GM12892 (cell line): Measurements from ENCODE around the gene ZRANB3.
"Not testable (repeated sequence)": the region's sequence is repeated elsewhere in the genome, so short reads cannot be mapped to it uniquely, and the experiment has no call there.

Experiments used
- DNase-seq: peaks from one replicate; pipeline ENCODE4 v3.0.0; 2011; ENCODE audit not compliant: insufficient read length
- FAIRE-seq: peaks from 2 replicates; lab custom pipeline; 2011; peaks lifted over from hg19 to GRCh38; lab: Jason Lieb, UNC
- POLR2A ChIP-seq: IDR thresholded peaks from 2 replicates; pipeline ENCODE4 v1.6.1; 2011; ENCODE audit warnings: low read depth, low read length, control low read depth
- POLR2AphosphoS5 ChIP-seq: IDR thresholded peaks from 2 replicates; pipeline ENCODE4 v1.6.1; 2011; ENCODE audit warnings: low read depth, low read length, control low read depth
- TAF1 ChIP-seq: IDR thresholded peaks from 2 replicates; pipeline ENCODE4 v1.6.1; 2011; ENCODE audit warnings: low read depth, mild to moderate bottlenecking, control low read depth, low read length, borderline replicate concordance

The ZRANB3 gene

DNA sequence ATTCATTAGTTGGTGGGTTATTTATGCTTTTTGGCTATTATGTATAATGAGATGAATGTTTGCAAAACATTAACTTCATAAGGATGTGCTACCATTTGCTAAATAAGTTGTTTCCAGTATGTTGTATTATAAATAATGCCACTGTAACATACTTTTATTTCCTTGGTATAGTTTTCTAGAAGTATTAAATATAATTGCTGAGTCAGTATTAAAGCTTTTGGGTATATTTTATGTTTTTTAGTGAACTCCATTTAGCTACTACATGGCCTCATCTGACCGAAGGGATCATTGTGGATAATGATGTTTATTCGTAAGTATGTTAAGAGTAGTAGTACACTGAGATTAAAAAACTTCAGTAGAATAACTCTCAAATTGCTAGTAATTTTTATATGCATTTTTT, 405.1 kb downstream of the ZRANB3 start:
- DNase-seq (no peak), FAIRE-seq (no peak)
- no peak for TF ChIP-seq POLR2AphosphoS5
- no peak for TF ChIP-seq TAF1
- no peak for TF ChIP-seq POLR2A

DNA sequence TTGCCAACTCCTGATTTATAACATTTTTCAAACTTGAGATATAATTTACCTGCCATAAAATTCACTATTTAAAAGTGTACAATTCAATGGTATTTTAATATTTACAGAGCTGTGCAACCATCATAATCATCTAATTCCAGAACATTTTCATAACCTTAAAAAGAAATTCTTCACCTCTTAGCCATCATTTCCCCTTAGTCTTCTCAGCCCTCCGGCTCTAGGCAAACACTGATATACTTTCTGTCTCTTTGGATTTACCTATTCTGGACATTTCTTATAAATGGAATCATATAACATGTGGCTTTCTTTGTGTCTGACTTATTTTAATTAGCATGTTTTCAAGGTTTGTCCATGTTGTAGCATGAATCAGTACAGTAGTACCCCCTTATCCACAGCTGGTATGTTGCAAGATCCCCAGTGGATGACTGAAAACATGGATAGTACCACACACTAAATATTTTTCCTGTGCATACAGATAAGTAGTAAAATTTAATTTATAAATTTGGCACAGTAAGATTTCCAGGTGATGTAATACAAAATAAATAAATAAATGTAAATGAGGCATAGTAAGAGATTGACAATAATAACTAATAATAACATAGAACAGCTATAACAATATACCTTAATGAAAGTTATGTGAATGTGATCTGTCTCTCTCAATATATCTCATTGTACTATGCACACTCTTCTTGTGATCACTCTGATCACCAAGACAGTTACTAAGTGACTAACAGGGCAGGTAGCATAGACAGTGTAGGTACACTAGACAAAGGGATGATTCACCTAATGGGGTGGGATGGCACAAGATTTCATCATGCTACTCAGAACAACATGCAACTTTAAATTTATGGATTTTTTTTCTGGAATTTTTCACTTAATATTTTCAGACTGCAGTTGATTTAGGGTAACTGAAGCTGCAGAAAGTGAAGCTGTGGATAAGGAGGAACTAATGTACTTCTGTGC, 405.8 kb downstream of the ZRANB3 start:
- FAIRE-seq (no peak), DNase-seq (no peak)
- TF ChIP-seq POLR2A (no peak), POLR2AphosphoS5 (no peak), TAF1 (no peak)

DNA sequence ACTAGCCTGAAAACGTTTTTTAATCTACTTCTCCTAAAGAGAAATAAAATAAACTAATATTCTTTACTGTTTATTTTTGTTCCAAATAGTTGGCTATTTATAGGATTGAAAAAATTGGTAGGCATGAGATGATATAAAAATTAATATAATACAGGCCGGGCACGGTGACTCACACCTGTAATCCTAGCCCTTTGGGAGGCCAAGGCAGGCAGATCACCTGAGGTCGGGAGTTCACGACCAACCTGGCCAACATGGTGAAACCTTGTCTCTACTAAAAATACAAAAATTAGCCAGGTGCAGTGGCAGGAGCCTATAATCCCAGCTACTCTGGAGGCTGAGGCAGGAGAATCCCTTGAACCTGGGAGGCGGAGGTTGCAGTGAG, 409.4 kb downstream of the ZRANB3 start:
- not testable (repeated sequence) for FAIRE-seq, DNase-seq

DNA sequence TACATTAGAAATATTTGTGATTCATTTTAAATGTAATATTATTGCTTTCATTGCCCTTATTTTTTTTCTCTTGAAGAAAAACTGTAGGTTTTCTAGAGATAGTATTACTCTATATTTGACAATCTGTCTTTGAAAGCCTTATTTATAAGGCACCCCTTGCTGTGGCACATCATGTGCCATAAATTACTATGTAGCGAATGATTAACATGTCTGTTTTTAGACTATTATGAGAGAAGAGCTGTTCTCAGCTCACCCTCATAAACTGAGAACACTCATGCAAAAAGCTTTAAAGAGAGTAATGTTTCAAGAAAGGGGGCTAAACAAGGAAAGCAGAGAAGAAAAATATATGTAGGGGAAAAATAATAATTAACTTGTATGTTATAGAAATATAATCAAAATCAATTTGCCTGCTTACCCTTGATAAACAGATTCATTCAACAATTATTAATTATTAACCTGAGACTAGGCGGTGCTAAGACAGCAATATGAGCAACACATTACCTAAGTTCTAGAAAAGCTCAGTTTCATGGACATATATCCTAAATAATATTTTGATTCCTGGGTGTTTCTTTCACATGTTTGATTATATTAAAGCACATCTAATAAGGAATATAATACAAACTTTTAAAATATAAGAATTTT, 409.9 kb downstream of the ZRANB3 start:
- no peak for FAIRE-seq

DNA sequence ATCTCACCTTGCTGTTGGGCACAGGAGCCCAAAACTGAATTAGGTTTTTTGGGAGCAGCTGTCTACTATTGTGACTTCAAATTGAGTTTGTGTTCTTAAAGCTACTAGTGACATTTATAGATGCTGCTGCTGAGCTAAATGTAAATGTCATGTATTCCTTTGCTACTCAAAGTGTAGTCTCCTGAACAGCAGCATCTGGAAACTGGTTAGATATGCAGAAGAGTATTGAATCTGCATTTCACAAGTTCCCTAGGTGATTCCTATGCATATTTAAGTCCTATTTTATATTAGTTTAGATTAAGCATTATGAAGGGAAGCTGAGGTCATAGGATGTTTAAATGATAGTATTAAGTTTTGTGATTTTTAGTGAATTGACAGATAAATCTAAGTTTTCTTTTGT, 411.4 kb downstream of the ZRANB3 start:
- DNase-seq (no peak), FAIRE-seq (no peak)
- no peak for TF ChIP-seq POLR2AphosphoS5

More for the DNA sequence above, 409.9 kb downstream of the ZRANB3 start:
- no peak for DNase-seq
- TF ChIP-seq POLR2AphosphoS5 (no peak), TAF1 (no peak), POLR2A (no peak)

DNA sequence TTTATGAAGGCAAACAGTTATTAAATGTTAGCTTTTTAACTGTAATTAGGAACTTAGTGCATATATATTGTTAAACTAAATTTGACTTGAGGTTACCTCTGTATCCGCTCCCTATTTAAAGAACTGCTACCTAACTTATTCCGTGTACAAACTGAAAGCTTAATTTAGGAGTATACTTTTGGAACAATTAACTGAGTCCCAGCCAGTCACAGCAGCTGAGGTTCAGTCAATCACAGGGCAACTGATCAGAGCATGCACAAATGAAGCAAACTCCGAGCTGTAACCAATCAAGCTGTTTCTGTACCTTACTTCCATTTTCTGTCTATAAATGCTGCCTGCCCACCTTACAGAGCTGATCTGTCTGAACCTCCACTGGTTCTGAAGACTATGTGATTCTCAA, 417.7 kb downstream of the ZRANB3 start:
- FAIRE-seq (no peak), DNase-seq (no peak)
- TF ChIP-seq POLR2A (no peak), TAF1 (no peak), POLR2AphosphoS5 (no peak)

DNA sequence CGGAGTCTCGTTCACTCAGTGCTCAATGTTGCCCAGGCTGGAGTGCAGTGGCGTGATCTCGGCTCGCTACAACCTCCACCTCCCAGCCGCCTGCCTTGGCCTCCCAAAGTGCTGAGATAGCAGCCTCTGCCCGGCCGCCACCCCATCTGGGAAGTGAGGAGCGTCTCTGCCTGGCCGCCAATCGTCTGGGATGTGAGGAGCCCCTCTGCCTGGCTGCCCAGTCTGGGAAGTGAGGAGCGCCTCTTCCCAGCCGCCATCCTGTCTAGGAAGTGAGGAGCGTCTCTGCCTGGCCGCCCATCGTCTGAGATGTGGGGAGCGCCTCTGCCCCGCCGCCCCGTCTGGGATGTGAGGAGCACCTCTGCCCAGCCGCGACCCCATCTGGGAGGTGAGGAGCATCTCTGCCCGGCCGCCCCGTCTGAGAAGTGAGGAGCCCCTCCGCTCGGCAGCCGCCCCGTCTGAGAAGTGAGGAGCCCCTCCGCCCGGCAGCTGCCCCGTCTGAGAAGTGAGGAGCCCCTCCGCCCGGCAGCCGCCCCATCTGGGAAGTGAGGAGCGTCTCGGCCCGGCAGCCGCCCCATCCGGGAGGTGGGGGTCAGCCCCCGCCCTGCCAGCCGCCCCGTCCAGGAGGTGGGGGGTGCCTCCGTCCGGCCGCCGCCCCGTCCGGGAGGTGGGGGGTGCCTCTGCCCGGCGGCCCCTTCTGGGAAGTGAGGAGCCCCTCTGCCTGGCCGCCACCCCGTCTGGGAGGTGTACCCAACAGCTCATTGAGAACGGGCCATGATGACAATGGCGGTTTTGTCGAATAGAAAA, 425.3 kb downstream of the ZRANB3 start:
- FAIRE-seq, DNase-seq: not testable (repeated sequence)

DNA sequence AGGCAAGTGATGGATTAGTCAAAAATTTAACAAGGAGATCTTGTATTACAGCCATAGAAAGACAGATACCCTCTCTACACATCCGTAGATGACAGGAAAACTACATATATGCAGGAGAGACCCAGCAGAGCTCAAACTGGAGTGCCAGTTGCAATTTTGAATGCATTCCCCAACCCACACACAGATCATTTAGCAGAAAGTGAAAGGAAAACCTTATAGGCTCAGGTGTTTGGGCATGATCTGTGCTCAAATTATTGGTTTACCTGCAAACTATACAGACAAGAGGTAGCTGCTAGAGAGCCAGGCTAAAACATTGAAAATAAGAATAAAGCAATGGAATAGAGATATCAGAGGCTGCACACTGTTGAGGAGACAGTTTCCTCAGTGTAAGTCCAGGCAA, 427.2 kb downstream of the ZRANB3 start:
- no peak for TF ChIP-seq POLR2AphosphoS5
- TF ChIP-seq TAF1, result no peak
- no peak for TF ChIP-seq POLR2A
- DNase-seq (no peak), FAIRE-seq (no peak)

DNA sequence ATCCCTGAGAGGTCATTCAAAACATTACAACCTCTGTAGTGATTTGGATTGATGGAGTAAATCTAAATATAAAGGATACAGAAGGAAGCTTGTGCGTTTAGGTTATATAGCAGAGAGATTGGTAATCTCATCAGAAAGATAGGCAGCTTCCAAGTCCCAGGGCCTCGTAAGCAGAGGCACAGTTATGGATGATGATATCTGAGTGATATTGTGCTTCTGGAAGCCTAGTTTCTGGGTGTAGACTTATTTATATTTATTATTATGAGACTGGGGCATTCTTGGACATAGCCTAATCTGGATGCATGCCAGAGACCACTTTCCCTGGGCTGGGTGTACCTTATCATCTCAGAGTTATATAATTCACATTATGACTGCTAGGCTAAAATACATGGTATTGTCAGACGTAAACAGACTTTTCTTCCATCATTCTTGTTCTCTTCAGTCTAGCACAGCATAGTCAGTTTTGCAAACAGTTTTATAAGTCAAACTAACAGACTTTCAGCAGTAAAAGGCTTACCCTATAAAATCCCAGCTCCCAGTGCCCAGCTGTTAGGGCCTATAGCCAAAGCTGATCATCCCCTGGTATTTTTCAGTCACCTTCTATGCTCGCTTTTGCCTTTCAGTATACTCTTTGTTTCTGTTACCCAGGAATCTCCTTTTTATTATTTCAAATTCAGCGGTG, 431.1 kb downstream of the ZRANB3 start:
- TF ChIP-seq TAF1 (no peak), POLR2AphosphoS5 (no peak), POLR2A (no peak)
- FAIRE-seq (no peak), DNase-seq (no peak)

DNA sequence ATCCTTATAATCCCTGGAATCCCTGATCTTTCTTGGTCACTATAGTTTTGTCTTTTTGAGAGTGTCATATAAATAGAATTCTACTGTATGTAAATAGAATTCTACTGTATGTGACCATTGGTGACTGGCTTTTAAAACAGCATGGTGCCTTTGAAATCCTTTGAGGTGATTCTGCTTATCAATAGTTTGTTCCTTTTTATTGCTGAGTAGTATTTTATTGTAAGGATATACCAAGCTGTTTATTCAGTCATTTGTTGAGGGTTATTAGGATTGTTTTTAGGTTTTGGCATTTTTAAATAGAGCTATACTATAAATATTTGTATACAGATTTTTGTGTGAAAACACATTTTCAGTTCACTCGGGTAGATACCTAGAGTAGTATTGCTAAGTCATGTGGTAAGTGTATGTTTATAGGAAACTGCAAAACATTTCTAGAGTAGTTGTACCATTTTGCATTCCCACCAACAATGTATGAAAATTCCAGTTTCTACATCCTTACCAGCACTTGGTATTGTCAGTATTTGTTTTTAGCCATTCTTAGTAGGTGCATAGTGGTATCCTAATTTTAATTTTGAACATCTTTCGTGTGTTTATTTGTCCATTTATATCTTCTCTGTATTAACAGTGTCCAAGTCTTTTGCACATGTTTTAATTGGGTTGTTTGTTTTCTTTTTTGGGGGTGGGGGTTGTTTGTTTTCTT, 433.3 kb downstream of the ZRANB3 start:
- DNase-seq, result no peak
- no peak for FAIRE-seq
- no peak for TF ChIP-seq POLR2AphosphoS5
- no peak for TF ChIP-seq TAF1
- TF ChIP-seq POLR2A, result no peak
